Spleen (tissue), 11 donors: ENCODE measurements around the gene TYSND1. TPM values are rescaled to one million over a fixed set of nuclear protein-coding genes. Genes with fewer than 3 reads are reported as not detected.

Source experiments
- DNase-seq: peaks from one replicate; pipeline ENCODE4 v3.0.0-alpha.2; 2020
- H3K27ac ChIP-seq, 8 donors: fragments of 200-600 bp; sonication (generic) in 7 of 8; 1 replicate in 4 of 8; 2 replicates in 4 of 8; pipeline versions ENCODE4 v1.5.0 to v1.8.0; 2016 to 2021; ENCODE audit warnings: inconsistent platforms in 4 of 8, mild to moderate bottlenecking in 4 of 8, moderate library complexity in 1 of 8
- H3K27me3 ChIP-seq, 7 donors: fragments of 200-600 bp; sonication (generic) in 6 of 7; replicated peaks in 1 of 7; 1 replicate in 4 of 7; 2 replicates in 3 of 7; pipeline versions ENCODE4 v1.5.0 to v1.8.0; 2016 to 2021; ENCODE audit warnings: inconsistent platforms in 3 of 7, mild to moderate bottlenecking in 1 of 7
- H3K36me3 ChIP-seq, 6 donors: fragments of 200-600 bp; sonication (generic) in 5 of 6; 1 replicate in 4 of 6; 2 replicates in 2 of 6; pipeline versions ENCODE4 v1.5.0 to v1.8.0; 2016 to 2021; ENCODE audit warnings: inconsistent platforms in 2 of 6
- H3K4me1 ChIP-seq, 6 donors: fragments of 200-600 bp; sonication (generic) in 5 of 6; 1 replicate in 3 of 6; 2 replicates in 3 of 6; pipeline versions ENCODE4 v1.5.0 to v1.8.0; 2016 to 2021; ENCODE audit warnings: inconsistent platforms in 3 of 6
- H3K4me3 ChIP-seq, 8 donors: fragments of 200-600 bp; sonication (generic) in 7 of 8; 1 replicate in 4 of 8; 2 replicates in 4 of 8; pipeline versions ENCODE4 v1.5.0 to v1.8.0; 2016 to 2021; ENCODE audit warnings: inconsistent platforms in 4 of 8, mild to moderate bottlenecking in 4 of 8, moderate library complexity in 2 of 8
- H3K9me3 ChIP-seq, 8 donors: fragments of 200-600 bp; sonication (generic) in 7 of 8; 1 replicate in 4 of 8; 2 replicates in 4 of 8; pipeline versions ENCODE4 v1.5.0 to v1.8.0; 2016 to 2021; ENCODE audit warnings: inconsistent platforms in 4 of 8
- POLR2A ChIP-seq, 3 donors: fragments of 450-650 bp; IDR thresholded peaks; one replicate each; pipeline ENCODE4 v1.5.1; 2017; ENCODE audit warnings: antibody characterized with exemption in 3 of 3, mild to moderate bottlenecking in 1 of 3
- POLR2AphosphoS5 ChIP-seq, 3 donors: sonication (generic); formaldehyde crosslinking; IDR thresholded peaks; one replicate each; pipeline ENCODE4 v1.5.1; 2017; ENCODE audit warnings: antibody characterized with exemption in 3 of 3
- WGBS, 5 donors: extraction: QIAGEN DNeasy Blood & Tissue Kit in 3 of 5; methylation state at CpG; one replicate each; pipeline versions ENCODE4 v1.1.5 to v1.1.7; 2013 to 2018; 5-methylcytosine and 5-hydroxymethylcytosine counted together
- intact Hi-C: fragments of 100-400 bp; cut with DNase I; formaldehyde crosslinking; loops from one replicate; pipeline ENCODE4 v1.15.0; 2023; ENCODE audit warnings: low total_unique reads
- polyA plus RNA-seq, 3 donors: library from polyadenylated mRNA; stranded (reverse); fragments of 200-250 nt; gene quantifications; one replicate each; pipeline ENCODE4 v1.2.1, GENCODE V29; 2013
- total RNA-seq, 7 donors: library from RNA; depleted of rRNA in 3 of 7; stranded (reverse); fragments of >200 nt in 3 of 7; fragmentation: NEBNext Ultra II Directional in 4 of 7; extraction: Animal tissue kit (Norgen Biotek cat#: 25700) in 4 of 7; gene quantifications; one replicate each; pipeline versions ENCODE4 v1.1.0 to v1.2.1, GENCODE V29; 2016 to 2021
- TF ChIP-seq, protein P1 (sequence below), 11 experiments: fragments of 200-600 bp in 7 of 11; fragments of 450-650 bp in 4 of 11; sonication (generic) in 4 of 11; IDR thresholded peaks in 8 of 11; conservative IDR thresholded peaks in 3 of 11; 1 replicate in 7 of 11; 2 replicates in 4 of 11; pipeline versions ENCODE4 v1.4.0 to v1.8.0; 2016 to 2021; ENCODE audit warnings: antibody characterized with exemption in 11 of 11, inconsistent platforms in 4 of 11, mild to moderate bottlenecking in 1 of 11
- donor health status: healthy with polysubstance abuse.
- donor health status: DM: no; HTN: no; CAD: no; lungs with moderate emphysema.
- donor health status: DM: no; HTN: no; CAD: no.
- donor health status: Bipolar disorder and iron deficiency.
- donor health status: healthy.
- donor health status: DM: no; HTN: no; CAD: no.
- donor health status: DM: yes; HTN: yes; CAD: no.

Gene TYSND1
- total and polyA plus RNA-seq, 10 donors, result 14.1 to 20.9 (median 16.9) TPM

DNA sequence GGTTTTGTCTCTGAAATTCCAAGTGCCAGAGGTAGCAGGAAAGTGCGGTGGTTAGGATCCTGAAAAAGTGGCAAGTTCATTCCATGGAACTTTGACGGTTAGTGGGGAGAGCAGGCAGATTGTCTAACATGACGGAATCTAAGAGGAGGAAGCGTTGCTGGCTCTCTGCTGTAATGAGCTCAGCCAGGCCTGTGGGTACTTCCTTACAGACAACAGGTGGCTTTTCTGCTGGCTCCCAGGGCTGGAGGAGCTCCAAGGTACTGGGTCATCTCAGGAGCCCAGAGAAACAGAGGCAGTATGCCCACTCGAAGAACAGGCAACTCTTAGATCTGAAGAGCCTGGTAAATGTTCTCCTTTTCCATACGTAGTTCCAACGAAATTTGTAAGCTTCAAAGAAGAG lies 10.8 kb downstream of the TYSND1 start:
- TF ChIP-seq, protein P1, sequence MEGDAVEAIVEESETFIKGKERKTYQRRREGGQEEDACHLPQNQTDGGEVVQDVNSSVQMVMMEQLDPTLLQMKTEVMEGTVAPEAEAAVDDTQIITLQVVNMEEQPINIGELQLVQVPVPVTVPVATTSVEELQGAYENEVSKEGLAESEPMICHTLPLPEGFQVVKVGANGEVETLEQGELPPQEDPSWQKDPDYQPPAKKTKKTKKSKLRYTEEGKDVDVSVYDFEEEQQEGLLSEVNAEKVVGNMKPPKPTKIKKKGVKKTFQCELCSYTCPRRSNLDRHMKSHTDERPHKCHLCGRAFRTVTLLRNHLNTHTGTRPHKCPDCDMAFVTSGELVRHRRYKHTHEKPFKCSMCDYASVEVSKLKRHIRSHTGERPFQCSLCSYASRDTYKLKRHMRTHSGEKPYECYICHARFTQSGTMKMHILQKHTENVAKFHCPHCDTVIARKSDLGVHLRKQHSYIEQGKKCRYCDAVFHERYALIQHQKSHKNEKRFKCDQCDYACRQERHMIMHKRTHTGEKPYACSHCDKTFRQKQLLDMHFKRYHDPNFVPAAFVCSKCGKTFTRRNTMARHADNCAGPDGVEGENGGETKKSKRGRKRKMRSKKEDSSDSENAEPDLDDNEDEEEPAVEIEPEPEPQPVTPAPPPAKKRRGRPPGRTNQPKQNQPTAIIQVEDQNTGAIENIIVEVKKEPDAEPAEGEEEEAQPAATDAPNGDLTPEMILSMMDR (IDR thresholded peaks at IDR 0.05 in 8 of 11, conservative IDR thresholded peaks at IDR 0.05 in 3 of 11), result no peak
- TF ChIP-seq POLR2AphosphoS5 (IDR thresholded peaks at IDR 0.05), result no peak
- no peak for TF ChIP-seq POLR2A (IDR thresholded peaks at IDR 0.05)
- peak; percentile 31 for DNase-seq
- Histone ChIP-seq H3K27me3 (peaks cover 0 to 8% (median 0%) of the 10 kb centered on the region in 7 donors), H3K36me3 (peaks cover 0 to 24% (median 8%) of the 10 kb centered on the region in 6 donors), H3K4me1 (peaks cover 0 to 34% (median 27%) of the 10 kb centered on the region in 6 donors), H3K9me3 (no peaks in the 10 kb centered on the region), H3K4me3 (no peak overlapping the region), H3K27ac (no peak overlapping the region)
- intact Hi-C loops, result no loop called here
- 69 to 80% (median 77%) methylated on average over 7 of the region's 7 CpGs for WGBS, 5 donors

DNA sequence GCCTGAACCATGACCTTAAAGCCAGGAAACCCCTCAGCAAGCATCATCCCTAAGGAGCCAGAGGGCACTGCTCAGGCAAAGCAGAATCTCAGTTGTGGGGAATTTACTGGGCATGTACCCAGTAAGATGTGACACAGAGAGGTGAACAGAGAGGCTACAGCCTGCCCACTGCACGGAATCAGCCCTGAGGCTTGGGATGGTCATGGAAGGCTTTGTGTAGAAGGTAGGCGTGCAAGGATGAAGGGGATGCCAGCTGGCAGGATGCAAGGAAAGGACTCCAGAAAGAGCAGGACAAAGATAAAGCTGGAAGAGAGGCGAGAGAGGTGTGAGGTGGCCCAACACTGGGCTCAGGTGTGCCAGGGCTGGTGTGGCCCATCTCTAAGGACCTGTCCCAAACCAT lies 11.5 kb downstream of the TYSND1 start:
- Histone ChIP-seq H3K27ac (no peak overlapping the region), H3K27me3 (peaks cover 0 to 8% (median 0%) of the 10 kb centered on the region in 7 donors), H3K9me3 (no peaks in the 10 kb centered on the region), H3K36me3 (peaks cover 0 to 23% (median 8%) of the 10 kb centered on the region in 6 donors), H3K4me1 (peaks cover 0 to 34% (median 27%) of the 10 kb centered on the region in 6 donors), H3K4me3 (no peak overlapping the region)
- WGBS, 5 donors, result 93 to 98% (median 97%) methylated on average over 2 to 3 of the region's 3 CpGs
- TF ChIP-seq POLR2A (IDR thresholded peaks at IDR 0.05), result no peak
- TF ChIP-seq POLR2AphosphoS5 (IDR thresholded peaks at IDR 0.05), result no peak
- TF ChIP-seq, protein P1 (IDR thresholded peaks at IDR 0.05 in 8 of 11, conservative IDR thresholded peaks at IDR 0.05 in 3 of 11), result no peak
- intact Hi-C loops, result no loop called here
- DNase-seq, result peak; percentile 32

DNA sequence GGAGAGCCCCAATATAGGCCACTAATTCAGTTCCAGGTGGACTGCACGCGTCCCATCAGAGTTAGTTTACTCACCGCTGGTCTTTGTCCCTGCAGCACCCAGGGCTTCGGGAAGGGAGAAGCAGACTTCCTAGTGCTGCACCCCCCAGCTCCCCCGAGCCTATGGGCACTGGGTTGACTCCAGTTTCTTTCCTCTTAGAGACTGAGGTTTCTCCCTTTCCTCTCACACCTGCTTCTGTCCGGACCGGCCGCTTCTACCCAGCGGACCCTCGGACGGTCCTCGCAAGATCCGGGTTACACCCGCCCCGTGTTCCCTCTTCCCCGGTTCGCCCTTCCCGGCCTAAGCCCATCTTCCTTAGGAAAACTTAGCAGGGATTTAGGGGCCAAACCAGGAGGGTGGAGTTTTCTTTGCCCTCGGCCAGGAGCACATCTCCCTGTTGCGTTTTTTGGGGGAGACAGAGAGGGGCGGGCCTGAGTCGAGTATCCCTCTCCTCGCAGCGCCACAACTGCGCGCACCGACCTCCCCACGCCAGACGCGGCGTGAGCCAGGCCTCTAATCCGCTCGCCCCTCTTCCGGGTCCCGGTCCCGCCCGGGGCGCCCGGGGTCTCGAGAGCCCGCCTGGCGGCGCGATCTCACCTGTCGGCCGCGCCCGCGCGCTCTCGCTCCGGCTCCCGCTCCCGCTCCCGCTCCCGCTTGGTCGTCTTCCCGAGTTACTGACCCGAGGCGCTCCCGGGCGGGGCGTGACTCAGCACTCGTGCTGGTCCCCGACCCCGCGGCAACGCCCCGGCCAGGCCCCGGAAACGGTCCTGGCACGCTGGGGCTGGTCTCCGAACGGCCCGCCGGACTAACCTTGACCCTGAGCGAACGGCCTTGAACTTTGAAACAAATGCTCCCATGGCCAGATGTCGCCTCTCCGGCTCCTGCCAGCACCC lies 14.1 kb downstream of the TYSND1 start, which contains the start of gene AIFM2:
AIFM2 (minus strand) TSS at position 728 of the 932 bp plus-strand sequence. CDS start 8,741 bp downstream, outside the sequence.
- 7 to 20% (median 9%) methylated on average over 35 to 80 of the region's 80 CpGs for whole genome bisulfite sequencing, 5 donors
- H3K36me3 ChIP-seq, result peaks cover 0 to 8% (median 0%) of the 10 kb centered on the region in 6 donors
- no peak for TF ChIP-seq POLR2A (IDR thresholded peaks at IDR 0.05)
- peak; percentile 60 to 85 (median 75) for TF ChIP-seq POLR2AphosphoS5 (IDR thresholded peaks at IDR 0.05)
- TF ChIP-seq, protein P1 (IDR thresholded peaks at IDR 0.05 in 8 of 11, conservative IDR thresholded peaks at IDR 0.05 in 3 of 11), result peak in 1 of 11 experiments; percentile 26
- H3K4me3 ChIP-seq, result peak within 1 kb of the TSS; percentile 41 to 83 (median 60)
- intact Hi-C loops, result no loop called here
- peak; percentile 89 for DNase-seq
- no peaks in the 10 kb centered on the region for H3K9me3 ChIP-seq
- peaks cover 0 to 34% (median 27%) of the 10 kb centered on the region in 6 donors for H3K4me1 ChIP-seq
- peak within 1 kb of the TSS in 7 of 8 donors; percentile 46 to 82 (median 71) for H3K27ac ChIP-seq
- peaks cover 0 to 8% (median 0%) of the 10 kb centered on the region in 7 donors for H3K27me3 ChIP-seq

DNA sequence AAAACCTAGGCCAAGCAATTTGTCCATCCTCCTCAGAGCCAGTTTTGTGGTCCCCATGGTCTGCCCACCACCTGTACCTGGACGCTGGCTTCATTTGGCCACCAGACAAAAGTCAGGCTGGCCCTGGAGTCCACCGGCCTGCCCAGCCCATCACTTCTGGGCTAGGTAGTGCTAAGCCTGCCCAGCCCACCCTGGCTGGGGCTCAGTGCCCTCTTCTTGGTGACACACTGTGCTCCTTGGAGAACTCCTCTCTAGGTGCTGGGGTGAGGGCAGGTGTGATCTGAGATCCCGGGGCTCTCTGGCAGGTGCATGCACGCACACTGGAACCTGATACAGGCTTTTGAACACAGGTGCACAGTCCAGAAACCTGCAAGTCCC lies 15.0 kb downstream of the TYSND1 start:
- Histone ChIP-seq H3K27ac (peak overlapping the region in 3 of 8 donors; percentile 3 to 75 (median 57)), H3K4me1 (peaks cover 0 to 34% (median 27%) of the 10 kb centered on the region in 6 donors), H3K36me3 (peaks cover 0 to 8% (median 0%) of the 10 kb centered on the region in 6 donors), H3K27me3 (peaks cover 0 to 8% (median 0%) of the 10 kb centered on the region in 7 donors), H3K4me3 (peak overlapping the region in 4 of 8 donors; percentile 57 to 83 (median 70)), H3K9me3 (no peaks in the 10 kb centered on the region)
- DNase-seq, result peak; percentile 69
- intact Hi-C loops, result no loop called here
- TF ChIP-seq POLR2AphosphoS5 (IDR thresholded peaks at IDR 0.05) (no peak), POLR2A (IDR thresholded peaks at IDR 0.05) (no peak)
- TF ChIP-seq, protein P1 (IDR thresholded peaks at IDR 0.05 in 8 of 11, conservative IDR thresholded peaks at IDR 0.05 in 3 of 11), result no peak
- WGBS, 5 donors, result 90 to 99% (median 96%) methylated on average over 3 to 4 of the region's 4 CpGs
